Endothelial cell of umbilical vein (primary cell): ENCODE measurements around the gene COX5B.
A peak's percentile ranks its signal among the peaks of the same experiment; 100 is the strongest.

Source experiments
- CTCF ChIP-seq, 2 donors: IDR thresholded peaks; 1 replicate in 1 of 2; 2 replicates in 1 of 2; pipeline ENCODE4 v1.5.1; 2011; ENCODE audit warnings: low read length in 2 of 2, mild to moderate bottlenecking in 2 of 2, moderate library complexity in 2 of 2, control low read depth in 1 of 2, inconsistent platforms in 1 of 2, low read depth in 1 of 2; ENCODE audit not compliant: insufficient read depth in 1 of 2; ENCODE audit errors: extremely low read depth in 1 of 2
- EZH2 ChIP-seq: IDR thresholded peaks from 2 replicates; pipeline ENCODE4 v1.6.1; 2012; ENCODE audit warnings: borderline replicate concordance, low read depth, mild to moderate bottlenecking, moderate library complexity, low read length, inconsistent platforms; ENCODE audit not compliant: severe bottlenecking
- FOS ChIP-seq: IDR thresholded peaks from 2 replicates; pipeline ENCODE4 v1.6.1; 2011; ENCODE audit warnings: mild to moderate bottlenecking, low read length, moderate library complexity, borderline replicate concordance; ENCODE audit not compliant: insufficient read depth
- JUN ChIP-seq: IDR thresholded peaks from 2 replicates; pipeline ENCODE4 v1.6.1; 2011; ENCODE audit warnings: borderline replicate concordance, low read depth; ENCODE audit not compliant: insufficient read length, insufficient read depth
- MAX ChIP-seq: IDR thresholded peaks from 2 replicates; pipeline ENCODE4 v1.6.1; 2011; ENCODE audit not compliant: insufficient read depth, insufficient read length
- POLR2A ChIP-seq: IDR thresholded peaks from 2 replicates; pipeline ENCODE4 v1.6.1; 2012; ENCODE audit warnings: low read depth, mild to moderate bottlenecking, control low read depth, low read length
- POLR2AphosphoS5 ChIP-seq: IDR thresholded peaks from 2 replicates; pipeline ENCODE4 v1.6.1; 2012; ENCODE audit warnings: low read depth, mild to moderate bottlenecking, control low read depth, low read length, moderate library complexity; ENCODE audit not compliant: insufficient read depth

GRCh38 chr2:97697252-97698235 lies 51.7 kb downstream of the COX5B start:
- no peak for TF ChIP-seq POLR2AphosphoS5
- TF ChIP-seq POLR2A = no peak
- TF ChIP-seq CTCF (IDR thresholded peaks at IDR 0.05; ENCODE audit: extremely low read depth in 1 of 2, insufficient read depth in 1 of 2, low read depth in 1 of 2, low read length in 2 of 2) = peak; percentile 83 to 86
- TF ChIP-seq EZH2 = no peak
- no peak for TF ChIP-seq FOS
- no peak for TF ChIP-seq MAX
- no peak for TF ChIP-seq JUN
